ENCODE results near the gene DEPDC4.
A peak's percentile ranks its signal among the peaks of the same experiment; 100 is the strongest.
"Not testable (repeated sequence)": the region's sequence is repeated elsewhere in the genome, so short reads cannot be mapped to it uniquely, and the experiment has no call there.

The DEPDC4 gene

DNA sequence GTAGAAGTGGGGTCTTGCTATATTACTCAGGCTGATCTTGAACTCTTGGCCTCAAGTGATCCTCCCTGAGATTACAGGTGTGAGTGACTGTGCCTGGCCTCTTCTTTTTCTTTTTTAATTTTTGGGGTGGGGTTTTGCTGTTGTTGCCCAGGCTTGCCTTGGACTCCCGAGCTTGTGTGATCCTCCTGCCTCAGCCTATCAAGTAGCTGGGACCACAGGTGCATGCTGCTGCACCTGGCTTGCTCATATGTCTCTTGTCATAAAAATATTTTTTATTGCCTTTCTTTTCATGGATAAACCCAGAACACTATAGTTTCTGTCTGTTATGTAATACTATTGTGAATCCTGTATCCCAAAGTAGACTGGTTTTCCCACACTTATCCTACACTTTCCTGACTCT is 26.1 kb upstream of the DEPDC4 start:
- TF ChIP-seq CTCF (conservative IDR thresholded peaks at IDR 0.05; ENCODE audit: low read depth, low read length), result no peak
- DNase-seq (ENCODE audit: low read depth), result no peak

DNA sequence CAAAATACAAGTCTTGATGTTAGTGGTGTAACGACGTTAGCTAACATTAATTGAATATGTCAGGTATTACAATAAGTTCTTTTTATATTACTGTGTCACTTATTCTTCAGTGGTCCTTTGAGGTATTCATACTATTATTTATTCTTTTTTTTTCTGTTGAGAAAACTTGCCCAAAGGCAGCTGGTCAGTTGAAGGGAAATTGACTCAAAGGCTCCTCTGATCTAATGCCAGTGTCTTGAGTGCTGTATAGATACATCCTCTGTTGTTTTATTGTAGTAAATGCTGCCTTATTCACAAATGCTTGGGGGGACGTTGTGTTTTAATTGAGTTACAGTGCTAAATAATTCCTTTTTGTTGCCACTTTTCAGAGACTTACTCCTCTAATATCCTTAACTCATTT is 23.1 kb upstream of the DEPDC4 start:
- no peak for DNase-seq (ENCODE audit: low read depth)
- no peak overlapping the region for H3K4me3 ChIP-seq (ENCODE audit: low read depth, low read length)
- TF ChIP-seq CTCF (conservative IDR thresholded peaks at IDR 0.05; ENCODE audit: low read depth, low read length), result no peak

More for the DNA sequence above, 26.1 kb upstream of the DEPDC4 start:
- no peak overlapping the region for H3K4me3 ChIP-seq (ENCODE audit: low read depth, low read length)

DNA sequence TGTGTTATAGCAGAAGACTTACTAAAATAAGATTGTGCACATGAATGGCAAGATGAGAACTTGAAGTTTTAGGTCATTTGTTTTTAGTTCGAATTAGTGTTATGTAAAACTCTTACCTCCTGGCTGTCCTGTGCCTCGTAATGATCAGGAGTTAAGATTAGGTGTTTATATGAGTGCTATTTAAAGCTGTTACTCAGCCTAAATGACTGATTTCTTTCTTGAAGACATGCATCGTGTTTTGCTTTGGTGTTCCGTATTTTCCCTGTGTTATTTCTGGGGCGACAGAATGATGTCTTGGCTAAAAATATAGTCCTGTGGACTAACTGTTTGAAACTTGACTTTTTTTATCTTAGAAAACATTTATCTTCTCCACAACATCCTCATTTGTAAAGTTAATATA is 22.2 kb upstream of the DEPDC4 start:
- DNase-seq (ENCODE audit: low read depth), result no peak
- H3K4me3 ChIP-seq (ENCODE audit: low read depth, low read length), result no peak overlapping the region
- TF ChIP-seq CTCF (conservative IDR thresholded peaks at IDR 0.05; ENCODE audit: low read depth, low read length), result no peak

GRCh38 chr12:100284556-100284955 is 17.7 kb upstream of the DEPDC4 start:
- not testable (repeated sequence) for H3K4me3 ChIP-seq (ENCODE audit: low read depth, low read length); DNase-seq (ENCODE audit: low read depth)

DNA sequence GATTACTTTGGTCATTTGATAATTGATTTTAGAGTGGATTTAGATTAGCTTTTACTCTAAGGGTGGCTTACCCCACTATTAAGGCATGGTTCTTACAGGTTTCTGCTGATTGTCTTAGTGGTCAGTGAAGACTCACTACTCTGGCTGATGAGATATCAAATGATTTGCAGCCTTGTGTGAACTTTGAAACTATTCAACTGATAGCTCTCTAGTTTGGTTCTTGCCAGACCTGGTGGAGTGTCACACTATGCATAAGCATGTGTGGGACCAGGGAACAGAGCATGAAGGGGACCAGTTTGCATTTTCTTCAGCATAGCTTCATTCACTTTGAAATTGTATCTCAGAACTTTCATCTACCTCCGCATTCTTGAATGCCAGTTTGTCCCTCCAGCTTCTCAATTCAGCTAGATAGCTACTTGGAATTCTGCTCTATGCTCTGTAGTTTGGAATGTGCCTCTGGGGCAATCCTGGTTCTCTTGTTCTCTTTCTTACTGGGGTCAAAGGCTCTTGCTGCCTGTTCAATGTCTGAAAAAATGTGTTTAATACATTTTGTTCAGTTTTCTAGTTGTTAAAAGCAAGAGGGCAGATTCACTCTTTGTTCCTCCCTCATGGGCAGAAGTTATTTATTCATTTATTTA is 12.8 kb upstream of the DEPDC4 start:
- no peak for TF ChIP-seq CTCF (conservative IDR thresholded peaks at IDR 0.05; ENCODE audit: low read depth, low read length)
- H3K4me3 ChIP-seq (ENCODE audit: low read depth, low read length), result no peak overlapping the region
- DNase-seq (ENCODE audit: low read depth), result peak; percentile 39

- no peak for DNase-seq (ENCODE audit: low read depth)
- no peak for TF ChIP-seq CTCF (conservative IDR thresholded peaks at IDR 0.05; ENCODE audit: low read depth, low read length)
- no peak overlapping the region for H3K4me3 ChIP-seq (ENCODE audit: low read depth, low read length)
Observed at GRCh38 chr12:100279159-100279558, 12.3 kb upstream of the DEPDC4 start.

DNA sequence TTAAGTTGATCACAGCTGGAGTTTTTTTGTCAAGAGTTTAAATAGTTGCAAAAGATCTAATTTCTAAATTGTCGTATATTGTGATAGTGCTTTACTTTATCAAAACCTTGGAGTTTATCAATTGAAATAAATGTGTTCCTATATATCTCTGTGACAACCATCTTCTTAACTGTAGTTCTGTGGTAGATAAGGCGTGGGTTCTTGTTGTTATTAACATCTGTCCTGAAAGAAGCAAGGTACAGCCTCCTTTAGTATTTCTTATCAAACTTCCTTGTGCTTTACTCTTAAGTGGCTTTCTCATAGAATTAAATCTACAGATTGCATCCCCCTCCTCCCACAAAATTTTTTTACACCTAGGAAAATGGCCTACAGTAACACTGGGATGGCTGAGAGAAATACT is 7.4 kb upstream of the DEPDC4 start:
- H3K4me3 ChIP-seq (ENCODE audit: low read depth, low read length), result no peak overlapping the region
- no peak for TF ChIP-seq CTCF (conservative IDR thresholded peaks at IDR 0.05; ENCODE audit: low read depth, low read length)
- no peak for DNase-seq (ENCODE audit: low read depth)
